ENCODE data around the gene TUBG2.

The TUBG2 gene

DNA sequence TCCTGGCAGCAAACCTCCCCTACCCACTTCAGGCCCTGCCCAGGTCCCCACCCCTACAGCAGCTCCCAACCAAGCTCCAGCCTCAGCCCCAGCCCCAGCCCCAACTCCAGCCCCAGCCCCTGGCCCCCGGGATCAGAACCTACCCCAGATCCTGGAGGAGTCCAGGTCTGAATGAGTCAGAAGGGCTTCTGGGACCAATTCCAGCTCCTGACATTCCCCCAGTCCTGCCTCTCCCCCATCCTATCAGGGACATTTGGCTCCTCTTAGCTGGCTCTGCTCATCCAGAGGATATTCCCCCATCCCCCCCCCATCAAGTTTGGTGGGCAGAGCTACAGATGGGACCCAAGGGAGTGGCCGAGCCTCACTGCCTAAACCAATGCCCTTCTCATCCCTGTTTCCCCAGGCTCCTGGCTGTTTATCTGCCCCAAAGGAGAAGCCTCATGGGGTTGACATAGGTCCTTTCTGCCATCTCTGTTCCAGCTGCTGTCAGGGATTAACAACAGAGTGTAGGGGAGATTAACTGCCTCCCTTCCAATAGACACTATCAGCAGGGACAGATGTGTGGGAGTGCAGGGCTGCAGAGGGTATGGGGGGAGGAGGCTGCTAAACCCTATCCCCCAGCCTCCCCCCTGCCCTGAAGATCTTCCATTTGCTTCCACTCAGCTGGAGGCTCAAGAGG is 39.8 kb downstream of the TUBG2 start:
- Histone ChIP-seq H3K9me3 (ENCODE audit: control insufficient read depth, low read length) (no peaks in the 10 kb centered on the region), H3K9ac (no peak overlapping the region), H3K79me2 (no peaks in the 10 kb centered on the region), H3K4me3 (ENCODE audit: low read depth, low read length) (no peak overlapping the region), H3K36me3 (ENCODE audit: control insufficient read depth, insufficient read depth, low read length) (no peaks in the 10 kb centered on the region), H3K4me1 (no peaks in the 10 kb centered on the region), H3K27ac (no peak overlapping the region), H2AFZ (no peak overlapping the region), H3K4me2 (ENCODE audit: low read length) (no peak overlapping the region), H3K27me3 (ENCODE audit: control insufficient read depth, insufficient read depth, low read length) (no peaks in the 10 kb centered on the region)
- TF ChIP-seq, protein P1, sequence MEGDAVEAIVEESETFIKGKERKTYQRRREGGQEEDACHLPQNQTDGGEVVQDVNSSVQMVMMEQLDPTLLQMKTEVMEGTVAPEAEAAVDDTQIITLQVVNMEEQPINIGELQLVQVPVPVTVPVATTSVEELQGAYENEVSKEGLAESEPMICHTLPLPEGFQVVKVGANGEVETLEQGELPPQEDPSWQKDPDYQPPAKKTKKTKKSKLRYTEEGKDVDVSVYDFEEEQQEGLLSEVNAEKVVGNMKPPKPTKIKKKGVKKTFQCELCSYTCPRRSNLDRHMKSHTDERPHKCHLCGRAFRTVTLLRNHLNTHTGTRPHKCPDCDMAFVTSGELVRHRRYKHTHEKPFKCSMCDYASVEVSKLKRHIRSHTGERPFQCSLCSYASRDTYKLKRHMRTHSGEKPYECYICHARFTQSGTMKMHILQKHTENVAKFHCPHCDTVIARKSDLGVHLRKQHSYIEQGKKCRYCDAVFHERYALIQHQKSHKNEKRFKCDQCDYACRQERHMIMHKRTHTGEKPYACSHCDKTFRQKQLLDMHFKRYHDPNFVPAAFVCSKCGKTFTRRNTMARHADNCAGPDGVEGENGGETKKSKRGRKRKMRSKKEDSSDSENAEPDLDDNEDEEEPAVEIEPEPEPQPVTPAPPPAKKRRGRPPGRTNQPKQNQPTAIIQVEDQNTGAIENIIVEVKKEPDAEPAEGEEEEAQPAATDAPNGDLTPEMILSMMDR (IDR thresholded peaks at IDR 0.05), result no peak

DNA sequence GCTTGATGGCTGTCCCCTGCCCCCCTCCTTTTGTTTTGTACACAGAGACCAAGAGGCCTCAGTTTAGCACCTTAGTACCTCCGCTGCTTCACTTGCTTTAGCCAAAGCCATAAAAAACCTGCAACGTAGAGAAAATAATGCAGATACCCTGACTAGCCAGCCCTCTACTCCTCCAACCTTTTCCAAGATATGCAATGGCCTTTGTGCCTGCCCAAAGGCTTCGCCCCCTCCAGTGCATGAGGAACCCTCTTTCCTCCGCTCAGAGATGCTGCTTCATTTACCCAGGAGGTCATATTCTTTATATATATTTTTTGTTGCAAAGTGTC is 40.3 kb downstream of the TUBG2 start:
- Histone ChIP-seq H3K27ac (no peak overlapping the region), H3K4me1 (no peaks in the 10 kb centered on the region), H3K36me3 (ENCODE audit: control insufficient read depth, insufficient read depth, low read length) (no peaks in the 10 kb centered on the region), H3K79me2 (no peaks in the 10 kb centered on the region), H3K27me3 (ENCODE audit: control insufficient read depth, insufficient read depth, low read length) (no peaks in the 10 kb centered on the region), H3K4me3 (ENCODE audit: low read depth, low read length) (no peak overlapping the region), H3K4me2 (ENCODE audit: low read length) (no peak overlapping the region), H3K9me3 (ENCODE audit: control insufficient read depth, low read length) (no peaks in the 10 kb centered on the region), H2AFZ (no peak overlapping the region), H3K9ac (no peak overlapping the region)
- TF ChIP-seq, protein P1 (IDR thresholded peaks at IDR 0.05), result no peak

GRCh38 chr17:42700586-42701289 is 41.7 kb downstream of the TUBG2 start:
- no peak overlapping the region for H3K9ac ChIP-seq
- no peaks in the 10 kb centered on the region for H3K36me3 ChIP-seq (ENCODE audit: control insufficient read depth, insufficient read depth, low read length)
- no peaks in the 10 kb centered on the region for H3K9me3 ChIP-seq (ENCODE audit: control insufficient read depth, low read length)
- no peak overlapping the region for H3K4me3 ChIP-seq (ENCODE audit: low read depth, low read length)
- H3K4me1 ChIP-seq, result no peaks in the 10 kb centered on the region
- no peaks in the 10 kb centered on the region for H3K79me2 ChIP-seq
- no peaks in the 10 kb centered on the region for H3K27me3 ChIP-seq (ENCODE audit: control insufficient read depth, insufficient read depth, low read length)
- no peak overlapping the region for H3K27ac ChIP-seq
- H2AFZ ChIP-seq, result no peak overlapping the region
- no peak overlapping the region for H3K4me2 ChIP-seq (ENCODE audit: low read length)
- TF ChIP-seq, protein P1 (IDR thresholded peaks at IDR 0.05), result no peak

- H2AFZ ChIP-seq, result no peak overlapping the region
- H3K27ac ChIP-seq, result no peak overlapping the region
- H3K9me3 ChIP-seq (ENCODE audit: control insufficient read depth, low read length), result no peaks in the 10 kb centered on the region
- H3K9ac ChIP-seq, result no peak overlapping the region
- TF ChIP-seq, protein P1 (IDR thresholded peaks at IDR 0.05), result no peak
- no peak overlapping the region for H3K4me2 ChIP-seq (ENCODE audit: low read length)
- H3K4me3 ChIP-seq (ENCODE audit: low read depth, low read length), result no peak overlapping the region
- no peaks in the 10 kb centered on the region for H3K27me3 ChIP-seq (ENCODE audit: control insufficient read depth, insufficient read depth, low read length)
- H3K36me3 ChIP-seq (ENCODE audit: control insufficient read depth, insufficient read depth, low read length), result no peaks in the 10 kb centered on the region
- no peaks in the 10 kb centered on the region for H3K4me1 ChIP-seq
- peaks cover 2% of the 10 kb centered on the region for H3K79me2 ChIP-seq
These were observed 43.4 kb downstream of the TUBG2 start for GRCh38 chr17:42702446-42702845.

- Histone ChIP-seq H3K4me2 (ENCODE audit: low read length) (no peak overlapping the region), H3K36me3 (ENCODE audit: control insufficient read depth, insufficient read depth, low read length) (no peaks in the 10 kb centered on the region), H3K79me2 (peaks cover 2% of the 10 kb centered on the region), H3K9ac (no peak overlapping the region), H3K27ac (no peak overlapping the region), H3K4me3 (ENCODE audit: low read depth, low read length) (no peak overlapping the region), H3K4me1 (no peaks in the 10 kb centered on the region), H2AFZ (no peak overlapping the region), H3K27me3 (ENCODE audit: control insufficient read depth, insufficient read depth, low read length) (no peaks in the 10 kb centered on the region), H3K9me3 (ENCODE audit: control insufficient read depth, low read length) (no peaks in the 10 kb centered on the region)
- TF ChIP-seq, protein P1 (IDR thresholded peaks at IDR 0.05), result no peak
These were observed 45.4 kb downstream of the TUBG2 start for GRCh38 chr17:42704490-42704836.

Data from parathyroid adenoma (tissue), 2 donors.